Measurements from ENCODE around the gene PDX1.

GRCh38 chr13:27969866-27970229 is 50.0 kb downstream of the PDX1 start:
- no peak for TF ChIP-seq CTCF (IDR thresholded peaks at IDR 0.05; ENCODE audit: low read length)
- no peak for TF ChIP-seq EZH2 (IDR thresholded peaks at IDR 0.05; ENCODE audit: borderline replicate concordance, low read length)
